NCI-H1092 (cell line): ENCODE results near the gene BEGAIN.

Experiments used
- DNase-seq: peaks from one replicate; lab custom pipeline; 2025; lab: John Stamatoyannopoulos, UW

The BEGAIN gene

GRCh38 chr14:100601064-100601463 is 13.8 kb upstream of the BEGAIN start:
- no peak for DNase-seq

- no peak for DNase-seq
Measured at GRCh38 chr14:100599981-100600380, 12.8 kb upstream of the BEGAIN start.

GRCh38 chr14:100594625-100594951 is 7.4 kb upstream of the BEGAIN start:
- DNase-seq = no peak

GRCh38 chr14:100593751-100594624 is 6.8 kb upstream of the BEGAIN start:
- DNase-seq = no peak

GRCh38 chr14:100592972-100593371 is 5.8 kb upstream of the BEGAIN start:
- DNase-seq = no peak

GRCh38 chr14:100592461-100592891 is 5.3 kb upstream of the BEGAIN start:
- DNase-seq = no peak

GRCh38 chr14:100591453-100592371 is 4.5 kb upstream of the BEGAIN start:
- no peak for DNase-seq

- DNase-seq = no peak
Measured at GRCh38 chr14:100590726-100591452, 3.7 kb upstream of the BEGAIN start.

- no peak for DNase-seq
Measured at GRCh38 chr14:100589760-100590469, 2.7 kb upstream of the BEGAIN start.

GRCh38 chr14:100589071-100589759 is 2.0 kb upstream of the BEGAIN start:
- DNase-seq = no peak

GRCh38 chr14:100588671-100589070 is 1.5 kb upstream of the BEGAIN start:
- no peak for DNase-seq

- DNase-seq = no peak
Measured at GRCh38 chr14:100587763-100588411, 670 bp upstream of the BEGAIN start.

- no peak for DNase-seq
Measured at GRCh38 chr14:100586403-100587085, 673 bp downstream of the BEGAIN start.

- no peak for DNase-seq
Measured at GRCh38 chr14:100586153-100586402, 1.1 kb downstream of the BEGAIN start.

GRCh38 chr14:100585448-100586152 is 1.6 kb downstream of the BEGAIN start:
- no peak for DNase-seq

- no peak for DNase-seq
Measured at GRCh38 chr14:100584056-100585031, 2.9 kb downstream of the BEGAIN start.

GRCh38 chr14:100583245-100583644 is 4.0 kb downstream of the BEGAIN start:
- DNase-seq = no peak

- no peak for DNase-seq
Measured at GRCh38 chr14:100582496-100583165, 4.6 kb downstream of the BEGAIN start.
